ENCODE results near the gene KLC1.

The KLC1 gene

GRCh38 chr14:103653805-103654204, 24.8 kb downstream of the KLC1 start:
- DNase-seq (ENCODE audit: insufficient read length, low spot score) (no peak), FAIRE-seq (no peak)
- no peak for TF ChIP-seq PAX5 (IDR thresholded peaks at IDR 0.05; ENCODE audit: insufficient read depth, low read length, severe bottlenecking)
- TF ChIP-seq TAF1 (IDR thresholded peaks at IDR 0.05; ENCODE audit: low read depth, low read length) = no peak
- TF ChIP-seq SPI1 (IDR thresholded peaks at IDR 0.05; ENCODE audit: low read depth, low read length) = no peak
- TF ChIP-seq POU2F2 (IDR thresholded peaks at IDR 0.05; ENCODE audit: low read depth, low read length) = no peak
- TF ChIP-seq POLR2A (IDR thresholded peaks at IDR 0.05; ENCODE audit: low read depth, low read length) = no peak
- no peak for TF ChIP-seq POLR2AphosphoS5 (IDR thresholded peaks at IDR 0.05; ENCODE audit: low read depth, low read length)

- TF ChIP-seq TAF1 (IDR thresholded peaks at IDR 0.05; ENCODE audit: low read depth, low read length) (no peak), POU2F2 (IDR thresholded peaks at IDR 0.05; ENCODE audit: low read depth, low read length) (no peak), POLR2A (IDR thresholded peaks at IDR 0.05; ENCODE audit: low read depth, low read length) (no peak), POLR2AphosphoS5 (IDR thresholded peaks at IDR 0.05; ENCODE audit: low read depth, low read length) (no peak), SPI1 (IDR thresholded peaks at IDR 0.05; ENCODE audit: low read depth, low read length) (no peak), PAX5 (IDR thresholded peaks at IDR 0.05; ENCODE audit: insufficient read depth, low read length, severe bottlenecking) (no peak)
- FAIRE-seq (no peak), DNase-seq (ENCODE audit: insufficient read length, low spot score) (no peak)
Observed at GRCh38 chr14:103654619-103655018, 25.6 kb downstream of the KLC1 start.

GRCh38 chr14:103656031-103656755, 27.2 kb downstream of the KLC1 start:
- no peak for TF ChIP-seq TAF1 (IDR thresholded peaks at IDR 0.05; ENCODE audit: low read depth, low read length)
- TF ChIP-seq SPI1 (IDR thresholded peaks at IDR 0.05; ENCODE audit: low read depth, low read length) = peak; percentile 59; the same call in 1 of the 2 replicates
- FAIRE-seq (no peak), DNase-seq (ENCODE audit: insufficient read length, low spot score) (no peak)

- no peak for DNase-seq (ENCODE audit: insufficient read length, low spot score)
- TF ChIP-seq TAF1 (IDR thresholded peaks at IDR 0.05; ENCODE audit: low read depth, low read length) (no peak), POU2F2 (IDR thresholded peaks at IDR 0.05; ENCODE audit: low read depth, low read length) (no peak)
- FAIRE-seq = no peak
Observed at GRCh38 chr14:103656756-103657133, 27.7 kb downstream of the KLC1 start.

GRCh38 chr14:103657471-103657870, 28.5 kb downstream of the KLC1 start:
- TF ChIP-seq PAX5 (IDR thresholded peaks at IDR 0.05; ENCODE audit: insufficient read depth, low read length, severe bottlenecking) (no peak), SPI1 (IDR thresholded peaks at IDR 0.05; ENCODE audit: low read depth, low read length) (no peak), POLR2AphosphoS5 (IDR thresholded peaks at IDR 0.05; ENCODE audit: low read depth, low read length) (no peak), TAF1 (IDR thresholded peaks at IDR 0.05; ENCODE audit: low read depth, low read length) (no peak), POU2F2 (IDR thresholded peaks at IDR 0.05; ENCODE audit: low read depth, low read length) (no peak), POLR2A (IDR thresholded peaks at IDR 0.05; ENCODE audit: low read depth, low read length) (no peak)
- DNase-seq (ENCODE audit: insufficient read length, low spot score) = no peak
- FAIRE-seq = no peak

GRCh38 chr14:103659631-103660030, 30.6 kb downstream of the KLC1 start:
- no peak for FAIRE-seq
- DNase-seq (ENCODE audit: insufficient read length, low spot score) = no peak
- no peak for TF ChIP-seq TAF1 (IDR thresholded peaks at IDR 0.05; ENCODE audit: low read depth, low read length)

GRCh38 chr14:103662029-103662428, 33.0 kb downstream of the KLC1 start:
- no peak for FAIRE-seq
- no peak for DNase-seq (ENCODE audit: insufficient read length, low spot score)

GRCh38 chr14:103662591-103662990, 33.6 kb downstream of the KLC1 start:
- TF ChIP-seq POLR2A (IDR thresholded peaks at IDR 0.05; ENCODE audit: low read depth, low read length) = no peak
- TF ChIP-seq TAF1 (IDR thresholded peaks at IDR 0.05; ENCODE audit: low read depth, low read length) = no peak
- no peak for TF ChIP-seq POLR2AphosphoS5 (IDR thresholded peaks at IDR 0.05; ENCODE audit: low read depth, low read length)
- no peak for TF ChIP-seq POU2F2 (IDR thresholded peaks at IDR 0.05; ENCODE audit: low read depth, low read length)
- TF ChIP-seq SPI1 (IDR thresholded peaks at IDR 0.05; ENCODE audit: low read depth, low read length) = no peak
- TF ChIP-seq PAX5 (IDR thresholded peaks at IDR 0.05; ENCODE audit: insufficient read depth, low read length, severe bottlenecking) = no peak
- DNase-seq (ENCODE audit: insufficient read length, low spot score) = no peak
- no peak for FAIRE-seq

More at GRCh38 chr14:103662029-103662428, 33.0 kb downstream of the KLC1 start:
- no peak for TF ChIP-seq POLR2A (IDR thresholded peaks at IDR 0.05; ENCODE audit: low read depth, low read length)
- TF ChIP-seq SPI1 (IDR thresholded peaks at IDR 0.05; ENCODE audit: low read depth, low read length) = no peak
- TF ChIP-seq POLR2AphosphoS5 (IDR thresholded peaks at IDR 0.05; ENCODE audit: low read depth, low read length) = no peak
- no peak for TF ChIP-seq TAF1 (IDR thresholded peaks at IDR 0.05; ENCODE audit: low read depth, low read length)
- TF ChIP-seq PAX5 (IDR thresholded peaks at IDR 0.05; ENCODE audit: insufficient read depth, low read length, severe bottlenecking) = no peak
- TF ChIP-seq POU2F2 (IDR thresholded peaks at IDR 0.05; ENCODE audit: low read depth, low read length) = no peak

GRCh38 chr14:103663506-103663905, 34.5 kb downstream of the KLC1 start:
- DNase-seq (ENCODE audit: insufficient read length, low spot score) (no peak), FAIRE-seq (no peak)
- TF ChIP-seq TAF1 (IDR thresholded peaks at IDR 0.05; ENCODE audit: low read depth, low read length) = no peak
- no peak for TF ChIP-seq PAX5 (IDR thresholded peaks at IDR 0.05; ENCODE audit: insufficient read depth, low read length, severe bottlenecking)
- TF ChIP-seq POU2F2 (IDR thresholded peaks at IDR 0.05; ENCODE audit: low read depth, low read length) = no peak
- no peak for TF ChIP-seq POLR2A (IDR thresholded peaks at IDR 0.05; ENCODE audit: low read depth, low read length)
- TF ChIP-seq SPI1 (IDR thresholded peaks at IDR 0.05; ENCODE audit: low read depth, low read length) = no peak
- no peak for TF ChIP-seq POLR2AphosphoS5 (IDR thresholded peaks at IDR 0.05; ENCODE audit: low read depth, low read length)

- FAIRE-seq = no peak
- TF ChIP-seq PAX5 (IDR thresholded peaks at IDR 0.05; ENCODE audit: insufficient read depth, low read length, severe bottlenecking) (no peak), POLR2A (IDR thresholded peaks at IDR 0.05; ENCODE audit: low read depth, low read length) (no peak), TAF1 (IDR thresholded peaks at IDR 0.05; ENCODE audit: low read depth, low read length) (no peak), POU2F2 (IDR thresholded peaks at IDR 0.05; ENCODE audit: low read depth, low read length) (no peak), POLR2AphosphoS5 (IDR thresholded peaks at IDR 0.05; ENCODE audit: low read depth, low read length) (no peak), SPI1 (IDR thresholded peaks at IDR 0.05; ENCODE audit: low read depth, low read length) (no peak)
Observed at GRCh38 chr14:103667671-103668070, 38.7 kb downstream of the KLC1 start.

More at GRCh38 chr14:103667671-103668070, 38.7 kb downstream of the KLC1 start:
- no peak for DNase-seq (ENCODE audit: insufficient read length, low spot score)

Data from GM12891 (cell line).